Pancreas (tissue), 10 donors: ENCODE data around the gene YKT6. TPM values are rescaled to one million over a fixed set of nuclear protein-coding genes. Genes with fewer than 3 reads are reported as not detected.

Experiments used
- ATAC-seq, 4 donors: fragments of 200-7000 bp; cut with Tn5 transposase; one replicate each; pipeline versions ENCODE4 v1.8.0 to v1.9.1; 2020; ENCODE audit warnings: mild to moderate bottlenecking in 4 of 4, moderate library complexity in 4 of 4
- DNase-seq, 6 donors: peaks; one replicate each; pipeline ENCODE4 v3.0.0-alpha.2; 2020
- FAIRE-seq: peaks from 2 replicates; lab custom pipeline; 2012; peaks lifted over from hg19 to GRCh38; lab: Jason Lieb, UNC
- H3K27ac ChIP-seq, 4 donors: fragments of 200-600 bp; sonication (generic); 1 replicate in 3 of 4; 2 replicates in 1 of 4; pipeline versions ENCODE4 v1.5.0 to v1.8.0; 2020
- H3K27me3 ChIP-seq, 4 donors: fragments of 200-600 bp; one replicate each; pipeline ENCODE4 v1.8.0; 2021
- H3K36me3 ChIP-seq, 3 donors: fragments of 200-600 bp; sonication (generic) in 1 of 3; one replicate each; pipeline versions ENCODE4 v1.5.0 to v1.8.0; 2020 to 2021
- H3K4me1 ChIP-seq, 3 donors: fragments of 200-600 bp; one replicate each; pipeline ENCODE4 v1.8.0; 2021
- H3K4me3 ChIP-seq, 4 donors: fragments of 200-600 bp; sonication (generic) in 2 of 4; one replicate each; pipeline versions ENCODE4 v1.5.0 to v1.8.0; 2020 to 2021
- H3K9me3 ChIP-seq, 4 donors: fragments of 200-600 bp; one replicate each; pipeline ENCODE4 v1.8.0; 2021
- WGBS, 2 donors: extraction: QIAGEN DNeasy Blood & Tissue Kit; methylation state at CpG; one replicate each; pipeline ENCODE4 v1.1.7; 2013; 5-methylcytosine and 5-hydroxymethylcytosine counted together
- intact Hi-C, 3 donors: fragments of 100-400 bp; cut with DNase I; formaldehyde crosslinking; loops; one replicate each; pipeline versions ENCODE4 v1.11.1 to v1.14.2; 2022
- polyA plus RNA-seq, 2 donors: library from polyadenylated mRNA; stranded (reverse); fragments of 200-250 nt; gene quantifications; one replicate each; pipeline ENCODE4 v1.2.3, GENCODE V29; 2013
- total RNA-seq, 6 donors: library from RNA; stranded (reverse); fragmentation: NEBNext Ultra II Directional in 4 of 6; extraction: Animal tissue kit (Norgen Biotek cat#: 25700) in 4 of 6; gene quantifications; one replicate each; pipeline versions ENCODE4 v1.2.1 to v1.2.4, GENCODE V29; 2021 to 2023
- TF ChIP-seq, protein P1 (sequence below), 4 donors: fragments of 200-600 bp; sonication (generic) in 3 of 4; IDR thresholded peaks; one replicate each; pipeline versions ENCODE4 v1.5.0 to v1.8.0; 2021; ENCODE audit warnings: antibody characterized with exemption in 4 of 4
- donor health status: healthy with polysubstance abuse.
- donor health status: DM: no; HTN: no; CAD: no; lungs with moderate emphysema.
- donor health status: DM: no; HTN: no; CAD: no.
- donor health status: control.
- donor health status: control.
- donor health status: Bipolar disorder and iron deficiency.
- donor health status: DM: yes; HTN: yes; CAD: no.
- donor health status: DM: no; HTN: no; CAD: no.
- donor health status: DM: no; HTN: no; CAD: no.
- donor health status: DM: yes; HTN: yes; CAD: no.

The YKT6 gene
- total and polyA plus RNA-seq, 8 donors = 27.7 to 48.7 (median 37.0) TPM

- TF ChIP-seq, protein P1, sequence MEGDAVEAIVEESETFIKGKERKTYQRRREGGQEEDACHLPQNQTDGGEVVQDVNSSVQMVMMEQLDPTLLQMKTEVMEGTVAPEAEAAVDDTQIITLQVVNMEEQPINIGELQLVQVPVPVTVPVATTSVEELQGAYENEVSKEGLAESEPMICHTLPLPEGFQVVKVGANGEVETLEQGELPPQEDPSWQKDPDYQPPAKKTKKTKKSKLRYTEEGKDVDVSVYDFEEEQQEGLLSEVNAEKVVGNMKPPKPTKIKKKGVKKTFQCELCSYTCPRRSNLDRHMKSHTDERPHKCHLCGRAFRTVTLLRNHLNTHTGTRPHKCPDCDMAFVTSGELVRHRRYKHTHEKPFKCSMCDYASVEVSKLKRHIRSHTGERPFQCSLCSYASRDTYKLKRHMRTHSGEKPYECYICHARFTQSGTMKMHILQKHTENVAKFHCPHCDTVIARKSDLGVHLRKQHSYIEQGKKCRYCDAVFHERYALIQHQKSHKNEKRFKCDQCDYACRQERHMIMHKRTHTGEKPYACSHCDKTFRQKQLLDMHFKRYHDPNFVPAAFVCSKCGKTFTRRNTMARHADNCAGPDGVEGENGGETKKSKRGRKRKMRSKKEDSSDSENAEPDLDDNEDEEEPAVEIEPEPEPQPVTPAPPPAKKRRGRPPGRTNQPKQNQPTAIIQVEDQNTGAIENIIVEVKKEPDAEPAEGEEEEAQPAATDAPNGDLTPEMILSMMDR (IDR thresholded peaks at IDR 0.05) = no peak
- Histone ChIP-seq H3K36me3 (no peaks in the 10 kb centered on the region), H3K27ac (no peak overlapping the region), H3K4me3 (no peak overlapping the region), H3K4me1 (no peaks in the 10 kb centered on the region), H3K9me3 (no peaks in the 10 kb centered on the region), H3K27me3 (no peaks in the 10 kb centered on the region)
- ATAC-seq = no peak
- 85% methylated on average over 12 to 13 of the region's 13 CpGs for WGBS, 2 donors
- intact Hi-C loops = no loop called here
- no peak for FAIRE-seq
- peak in 1 of 6 donors; percentile 55 for DNase-seq
Observed at GRCh38 chr7:44232396-44232795, 31.6 kb downstream of the YKT6 start.

DNA sequence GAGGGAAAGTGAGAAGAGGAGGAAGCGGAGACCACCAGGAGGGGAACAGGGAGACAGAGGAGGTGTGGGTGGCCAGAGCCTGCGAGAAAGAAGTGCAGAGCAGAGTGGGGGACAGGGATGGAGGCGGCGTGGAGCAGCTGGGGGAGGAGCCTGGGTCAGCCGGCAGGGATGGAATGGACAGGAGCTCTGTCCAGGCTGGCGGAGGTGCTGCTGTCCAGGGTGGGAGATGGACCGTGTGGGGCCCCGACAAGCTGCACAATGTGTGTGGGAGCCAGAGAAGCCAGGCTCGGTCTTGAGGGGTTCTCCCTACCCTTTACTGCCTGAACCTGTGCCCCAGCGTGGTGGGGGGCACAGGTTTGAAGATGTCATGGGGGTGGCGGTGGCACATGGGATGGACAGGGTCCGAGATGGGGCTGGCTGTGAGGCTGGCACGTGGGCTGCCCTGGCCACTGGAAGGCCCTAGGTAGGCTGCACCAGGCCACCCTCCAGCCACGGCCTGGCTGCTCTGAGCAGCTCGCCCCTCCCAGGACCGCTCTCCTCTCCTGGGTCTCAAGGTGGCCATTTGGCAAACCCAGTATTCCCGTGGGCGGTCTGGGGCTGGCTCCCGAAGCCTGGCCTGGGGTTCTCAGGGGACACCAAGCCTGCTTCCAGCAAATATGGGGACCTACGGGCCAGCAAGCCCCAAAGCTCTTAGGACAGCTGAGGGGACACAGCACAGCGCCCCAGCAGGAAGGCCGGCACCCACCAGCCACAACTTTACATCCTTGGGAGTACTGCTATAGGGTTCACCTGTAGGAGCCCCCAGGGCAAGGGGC is 32.3 kb downstream of the YKT6 start:
- ATAC-seq (no peak), FAIRE-seq (no peak), DNase-seq (peak in 1 of 6 donors; percentile 72)
- no peaks in the 10 kb centered on the region for H3K9me3 ChIP-seq
- intact Hi-C loops = no loop called here
- TF ChIP-seq, protein P1 (IDR thresholded peaks at IDR 0.05) = no peak
- H3K4me3 ChIP-seq = no peak overlapping the region
- 75 to 76% methylated on average over 22 of the region's 22 CpGs for WGBS, 2 donors
- H3K27me3 ChIP-seq = no peaks in the 10 kb centered on the region
- no peak overlapping the region for H3K27ac ChIP-seq
- no peaks in the 10 kb centered on the region for H3K4me1 ChIP-seq
- no peaks in the 10 kb centered on the region for H3K36me3 ChIP-seq

DNA sequence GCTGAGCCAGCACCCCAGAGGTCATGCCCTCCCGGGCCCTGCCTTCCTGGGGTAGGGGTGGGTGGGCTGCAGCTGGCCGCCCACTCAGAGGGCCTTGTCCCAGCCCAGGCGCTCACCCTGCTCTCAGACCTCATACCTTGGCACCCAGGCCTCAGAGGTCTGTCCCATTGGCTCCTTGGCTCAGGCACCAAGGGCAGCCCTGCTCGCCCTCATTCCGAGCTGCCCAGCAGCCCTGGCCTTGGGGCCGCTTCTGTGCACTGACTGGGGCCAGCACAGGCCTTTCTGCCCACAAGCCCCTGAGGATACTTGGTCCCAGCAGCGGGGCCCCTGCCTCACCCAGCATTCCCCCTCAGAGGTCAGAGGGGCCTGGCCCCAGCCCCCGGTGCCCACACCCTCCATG is 34.3 kb downstream of the YKT6 start:
- TF ChIP-seq, protein P1 (IDR thresholded peaks at IDR 0.05) = no peak
- intact Hi-C loops = no loop called here
- Histone ChIP-seq H3K27ac (no peak overlapping the region), H3K36me3 (no peaks in the 10 kb centered on the region), H3K27me3 (no peaks in the 10 kb centered on the region), H3K4me3 (no peak overlapping the region), H3K4me1 (no peaks in the 10 kb centered on the region), H3K9me3 (no peaks in the 10 kb centered on the region)
- ATAC-seq (no peak), DNase-seq (no peak), FAIRE-seq (no peak)
- WGBS, 2 donors = 82 to 83% methylated on average over 8 of the region's 8 CpGs

DNA sequence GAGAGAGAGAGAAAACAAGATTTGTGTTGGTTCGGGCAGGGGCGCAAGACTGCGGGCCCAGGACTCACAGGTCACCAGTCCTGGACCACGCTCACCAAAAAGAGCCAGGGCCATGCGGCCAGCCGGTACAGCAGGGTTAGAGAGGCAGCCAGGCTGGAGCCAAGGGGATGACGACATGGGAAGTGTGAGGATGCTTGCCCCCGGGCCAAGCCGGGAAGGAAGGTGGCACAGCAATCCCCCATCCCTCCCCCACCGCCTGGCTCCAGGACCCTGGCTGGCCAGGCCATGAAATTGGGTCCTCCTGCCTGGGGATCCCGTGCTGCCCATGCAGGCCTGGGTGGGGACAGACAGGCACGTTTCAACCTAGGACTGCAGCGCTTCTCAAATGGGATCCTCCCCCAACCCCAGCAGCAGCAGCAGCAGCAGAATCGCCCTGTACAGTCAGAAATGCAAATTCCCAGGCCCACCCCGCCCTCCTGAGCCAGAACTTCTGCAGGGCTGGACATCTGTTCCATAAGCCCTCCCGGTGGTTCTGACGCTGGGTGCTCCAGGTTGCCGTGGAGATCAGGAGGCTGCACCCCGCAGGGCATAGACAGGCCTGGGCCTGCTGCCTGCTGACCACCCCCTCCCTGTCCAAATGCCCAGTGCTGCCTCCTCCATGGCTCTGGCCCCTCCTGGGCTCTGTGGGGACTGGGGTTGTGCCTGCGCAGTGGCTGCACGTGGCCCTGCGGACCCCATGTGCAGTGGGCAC is 35.0 kb downstream of the YKT6 start:
- no peak for DNase-seq
- no peaks in the 10 kb centered on the region for H3K27me3 ChIP-seq
- no peaks in the 10 kb centered on the region for H3K4me1 ChIP-seq
- TF ChIP-seq, protein P1 (IDR thresholded peaks at IDR 0.05) = no peak
- no peaks in the 10 kb centered on the region for H3K9me3 ChIP-seq
- H3K4me3 ChIP-seq = no peak overlapping the region
- FAIRE-seq = no peak
- H3K36me3 ChIP-seq = no peaks in the 10 kb centered on the region
- intact Hi-C loops = no loop called here
- no peak overlapping the region for H3K27ac ChIP-seq
- ATAC-seq = peak in 2 of 4 donors; percentile 11 to 39
- WGBS, 2 donors = 72 to 75% methylated on average over 20 to 22 of the region's 22 CpGs
